HS-5 (cell line): ENCODE results near the gene FAM83C.
A peak's percentile ranks its signal among the peaks of the same experiment; 100 is the strongest.

Experiments
- DNase-seq: peaks from one replicate; pipeline ENCODE4 v3.0.0-alpha.2; 2012; ENCODE audit warnings: low read depth

Gene FAM83C

DNA sequence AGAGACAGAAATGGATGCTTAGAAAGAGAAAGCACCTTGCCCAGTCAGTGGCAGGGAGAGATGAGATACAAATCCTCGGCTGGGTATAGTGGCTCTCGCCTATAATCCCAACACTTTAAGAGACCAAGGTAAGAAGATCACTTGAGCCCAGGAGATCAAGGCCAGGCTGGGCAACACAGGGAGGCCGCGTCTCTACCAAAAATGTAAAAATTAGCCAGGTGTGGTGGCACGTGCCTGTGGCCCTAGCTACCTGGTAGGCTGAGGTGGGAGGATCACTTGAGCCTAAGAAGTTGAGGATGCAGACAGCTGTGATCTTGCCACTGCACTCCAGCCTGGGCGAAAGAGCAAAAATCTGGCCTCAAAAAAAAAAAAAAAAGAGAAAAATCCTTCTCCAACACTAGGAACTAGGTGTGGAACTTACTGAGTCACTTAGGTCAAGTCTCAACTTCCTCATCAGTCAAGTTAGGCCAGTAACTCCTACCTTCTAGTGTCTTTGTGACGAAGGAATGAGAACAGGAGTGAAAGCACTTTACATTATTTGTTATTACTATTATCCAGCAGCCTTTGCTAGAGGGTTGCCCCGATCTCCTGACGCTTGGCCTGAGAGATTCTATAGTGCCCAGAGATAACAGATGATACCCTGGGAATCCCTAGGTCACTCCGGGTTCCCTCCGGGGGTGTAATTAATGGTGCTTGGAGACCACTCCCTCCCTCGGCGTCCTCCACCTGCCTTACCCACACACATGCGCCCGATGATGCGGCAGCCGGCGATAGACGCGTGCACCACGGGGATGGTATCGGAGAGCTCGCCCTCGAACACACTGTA lies 8.6 kb downstream of the FAM83C start:
- DNase-seq: no peak

DNA sequence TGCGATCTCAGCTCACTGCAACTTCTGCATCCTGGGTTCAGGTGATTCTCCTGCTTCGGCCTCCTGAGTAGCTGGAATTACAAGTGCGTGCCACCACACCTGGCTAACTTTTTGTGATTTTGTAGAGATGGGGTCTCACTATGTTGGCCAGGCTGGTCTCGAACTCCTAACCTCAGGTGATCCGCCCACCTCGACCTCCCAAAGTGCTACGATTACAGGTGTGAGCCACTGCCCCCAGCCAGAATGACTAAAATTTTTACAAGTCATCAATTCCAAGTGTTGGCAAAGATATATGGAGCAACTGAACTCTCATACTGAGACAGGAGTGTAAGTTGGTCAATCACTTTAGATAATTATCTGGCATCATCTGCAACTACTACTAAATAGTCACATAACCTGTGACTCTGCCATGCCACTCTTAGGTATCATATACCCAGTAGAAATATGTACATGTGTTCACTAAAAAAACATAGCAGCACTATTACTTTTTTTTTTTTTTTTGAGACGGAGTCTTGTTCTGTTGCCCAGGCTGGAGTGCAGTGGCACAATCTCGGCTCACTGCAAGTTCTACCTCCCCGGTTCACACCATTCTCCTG lies 10.6 kb downstream of the FAM83C start:
- no peak for DNase-seq

DNA sequence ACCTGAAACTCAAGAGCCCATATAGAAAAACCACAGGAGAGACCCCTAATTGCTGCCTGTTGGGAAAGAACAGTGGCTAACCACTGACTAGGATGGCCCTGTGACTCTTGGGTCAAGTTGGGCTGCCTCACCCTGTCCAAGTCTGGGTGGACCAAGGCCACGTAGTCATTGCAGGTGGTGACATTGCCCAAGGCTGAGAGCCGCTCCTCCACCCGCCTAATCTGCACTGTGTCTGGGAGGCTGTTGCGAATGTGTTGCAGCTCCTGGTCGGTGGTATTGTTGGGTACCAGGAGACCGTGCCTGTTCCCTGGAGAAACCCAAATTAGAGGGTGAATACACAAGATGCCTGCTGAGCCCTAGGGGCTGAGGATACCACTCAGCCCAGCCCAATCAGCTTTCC lies 11.7 kb downstream of the FAM83C start:
- no peak for DNase-seq

DNA sequence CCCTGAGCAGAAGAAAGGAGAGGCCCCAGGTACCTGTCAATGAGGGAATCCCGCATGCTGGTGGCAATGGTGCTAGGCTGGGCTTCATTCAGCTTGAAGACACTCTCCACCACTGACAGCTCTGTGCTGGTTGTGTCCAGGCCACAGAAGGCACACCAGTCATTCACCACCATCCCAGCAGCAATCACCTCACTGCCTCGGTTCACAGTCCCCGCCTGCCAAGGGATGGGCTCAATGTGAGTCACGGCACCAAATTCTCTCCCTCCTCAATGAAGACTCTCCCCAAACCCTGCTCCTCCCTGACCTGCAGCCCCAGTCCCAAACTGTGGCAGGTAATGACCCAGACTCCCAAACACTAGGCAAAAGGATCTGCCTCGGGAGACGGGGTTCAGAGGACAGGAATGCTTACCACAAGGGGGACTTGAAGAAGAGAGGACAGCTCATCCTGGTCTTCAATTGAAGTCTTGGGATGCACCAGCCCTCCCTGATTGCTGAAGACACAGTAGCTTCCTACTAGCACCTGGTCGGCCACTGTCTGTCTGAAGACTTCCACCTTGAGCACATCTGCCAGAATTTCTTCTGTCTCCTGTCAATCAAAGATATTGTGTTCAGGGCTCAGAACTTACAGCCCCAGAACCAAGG lies 12.6 kb downstream of the FAM83C start:
- DNase-seq: no peak

DNA sequence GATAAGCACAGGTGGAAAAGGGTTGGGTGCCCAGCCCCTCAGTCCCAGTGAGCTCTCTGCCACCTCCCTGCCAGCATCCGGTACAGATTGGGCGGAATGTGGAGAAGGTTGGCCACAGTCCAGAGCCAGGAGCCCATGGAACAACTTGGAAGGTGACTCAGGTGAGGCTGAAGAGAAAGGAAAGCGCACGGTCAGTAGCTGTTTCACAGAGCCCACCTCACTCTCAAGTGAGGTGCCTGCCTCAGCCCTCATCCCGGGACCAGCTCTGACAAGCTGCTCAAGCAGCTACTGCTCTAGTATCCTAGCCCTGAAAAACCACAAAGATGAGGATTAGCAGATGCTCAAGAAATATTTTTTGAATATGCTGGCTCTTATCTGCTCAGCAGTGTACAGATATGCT lies 13.2 kb downstream of the FAM83C start:
- DNase-seq: no peak

DNA sequence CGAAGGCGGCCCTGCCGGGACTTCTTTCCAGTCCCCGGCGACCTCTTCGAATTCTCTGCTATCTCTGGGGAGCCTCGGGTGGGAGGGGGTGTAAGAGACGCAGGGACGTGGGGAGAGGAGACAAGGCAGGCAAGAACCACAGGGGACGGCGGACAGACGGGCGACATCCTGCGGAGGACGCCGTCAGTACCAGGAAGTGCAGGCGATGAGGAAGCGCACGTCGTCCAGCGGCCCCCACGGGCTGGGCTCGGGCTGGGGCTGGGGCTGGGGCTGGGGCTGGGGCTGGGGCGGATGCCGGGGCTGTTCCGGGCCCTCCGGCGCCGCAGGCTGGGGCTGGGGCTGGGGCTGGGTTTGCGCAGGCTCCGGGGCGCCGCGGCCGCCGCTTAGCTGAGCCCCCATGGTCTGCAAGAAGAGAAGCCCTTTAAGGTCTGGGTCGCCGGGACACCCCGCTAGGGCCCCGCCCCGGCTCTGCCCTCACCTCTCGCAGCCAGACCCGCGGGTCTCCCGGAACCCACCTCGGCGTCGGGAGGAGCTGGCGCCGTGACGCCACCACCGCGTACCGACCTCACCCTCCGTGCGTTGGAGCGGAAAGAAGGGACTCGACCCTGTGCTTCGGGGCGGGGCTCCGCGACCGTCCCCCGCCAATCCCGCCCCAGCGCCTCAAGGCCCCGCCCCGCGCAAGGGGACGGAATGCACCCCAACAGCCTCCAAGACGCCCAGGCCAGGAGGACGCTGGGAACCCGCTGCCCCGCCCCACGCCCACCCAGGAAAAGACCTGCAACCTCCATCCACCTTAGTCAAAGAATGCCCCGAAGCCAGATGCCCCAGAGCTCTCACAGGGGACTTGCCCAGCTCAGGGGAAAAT lies 14.5 kb downstream of the FAM83C start, which contains the start of gene MMP24OS:
MMP24OS (minus strand) TSS at position 592 of the 865 bp plus-strand sequence; CDS start at position 399, 193 bp downstream.
- DNase-seq: peak; percentile 39

DNA sequence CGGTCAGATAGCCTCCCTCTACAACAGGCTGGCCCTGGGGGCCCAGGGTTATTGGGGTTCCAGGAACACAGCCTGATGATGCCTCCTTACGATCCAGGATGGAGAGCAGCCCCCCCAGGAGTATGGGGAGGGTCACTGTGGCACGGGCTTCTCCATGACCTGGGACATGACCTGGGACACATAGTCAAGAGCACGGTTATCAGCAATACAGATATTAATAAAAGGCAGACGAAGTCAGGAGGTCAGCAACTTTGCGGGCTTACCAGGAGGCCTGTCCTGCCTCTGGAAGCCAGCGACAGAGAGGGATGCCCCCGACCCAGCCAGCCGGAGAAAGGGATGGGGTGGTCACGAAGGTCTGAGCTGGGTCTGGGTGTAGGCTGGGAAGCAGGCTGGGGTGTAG lies 15.1 kb downstream of the FAM83C start:
- DNase-seq: no peak

DNA sequence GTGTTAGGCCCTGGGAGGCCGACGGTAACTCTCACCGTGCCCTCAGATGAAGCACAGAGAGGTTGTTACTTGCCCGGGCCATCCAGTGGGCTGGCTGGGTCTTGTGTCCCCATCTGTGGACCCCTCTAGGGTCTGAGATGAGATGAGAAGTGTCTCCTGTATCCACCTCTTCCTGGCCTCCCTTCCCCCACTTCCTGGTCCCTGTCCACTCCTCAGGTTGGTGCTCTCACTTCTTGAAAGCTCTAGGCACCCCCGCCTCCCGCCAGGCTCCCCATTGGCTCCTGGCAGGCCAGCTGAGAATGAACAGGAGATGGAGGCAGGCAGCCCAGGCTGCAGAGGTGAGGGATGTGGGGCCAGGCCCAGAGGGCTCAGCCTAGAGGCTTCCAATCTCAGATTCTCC lies 15.8 kb downstream of the FAM83C start:
- DNase-seq: no peak

DNA sequence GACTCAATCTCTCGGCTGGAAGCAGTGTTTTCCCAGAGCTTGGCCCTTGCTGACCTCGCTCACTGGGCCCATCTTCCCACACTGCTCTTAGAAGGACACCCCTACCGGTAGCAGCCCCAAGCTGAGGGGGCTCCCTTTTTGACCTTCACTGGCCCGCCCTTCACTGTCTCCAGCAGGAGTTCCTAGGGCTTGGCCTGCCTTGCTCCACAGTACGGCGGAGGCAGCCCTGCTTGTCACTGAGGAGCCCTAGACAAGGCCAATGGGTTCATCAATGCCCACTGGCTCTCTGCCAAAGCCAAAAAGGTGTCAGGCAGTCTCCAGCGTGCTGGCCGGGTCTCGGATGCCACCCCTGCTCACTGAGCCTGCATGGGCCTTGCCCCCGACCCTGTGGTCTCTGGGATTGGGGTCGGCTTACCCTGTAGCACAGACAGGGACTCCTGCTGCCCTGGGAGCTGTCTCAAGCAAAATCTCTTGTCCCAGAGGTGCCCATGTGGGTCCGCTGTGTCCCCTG lies 16.4 kb downstream of the FAM83C start:
- no peak for DNase-seq

DNA sequence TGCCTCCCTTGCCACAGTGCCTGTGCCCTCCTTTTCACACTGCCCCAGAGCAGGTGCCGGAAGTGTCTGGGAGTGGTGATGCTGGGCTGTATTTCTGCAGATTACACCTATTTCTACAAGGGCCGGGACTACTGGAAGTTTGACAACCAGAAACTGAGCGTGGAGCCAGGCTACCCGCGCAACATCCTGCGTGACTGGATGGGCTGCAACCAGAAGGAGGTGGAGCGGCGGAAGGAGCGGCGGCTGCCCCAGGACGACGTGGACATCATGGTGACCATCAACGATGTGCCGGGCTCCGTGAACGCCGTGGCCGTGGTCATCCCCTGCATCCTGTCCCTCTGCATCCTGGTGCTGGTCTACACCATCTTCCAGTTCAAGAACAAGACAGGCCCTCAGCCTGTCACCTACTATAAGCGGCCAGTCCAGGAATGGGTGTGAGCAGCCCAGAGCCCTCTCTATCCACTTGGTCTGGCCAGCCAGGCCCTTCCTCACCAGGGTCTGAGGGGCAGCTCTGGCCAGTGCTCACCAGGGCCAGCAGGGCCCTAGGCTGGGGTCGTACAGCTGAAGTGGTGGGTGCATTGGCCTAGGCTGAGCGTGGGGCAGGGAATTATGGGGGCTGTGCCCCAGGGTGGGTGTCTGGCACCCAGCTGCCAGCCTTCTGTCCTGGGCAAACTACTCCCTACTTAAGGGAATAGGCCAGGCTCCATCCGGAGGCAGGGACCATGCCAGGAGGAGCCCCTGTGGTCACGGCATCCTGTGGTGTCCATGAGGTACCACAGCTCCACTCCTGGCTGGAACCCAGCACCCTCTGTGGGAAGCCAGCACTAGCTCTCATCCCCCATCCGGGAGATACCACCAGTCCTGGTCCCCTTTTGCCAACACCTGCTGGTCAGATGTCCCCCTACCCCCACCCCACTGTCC lies 17.8 kb downstream of the FAM83C start:
- DNase-seq: no peak

DNA sequence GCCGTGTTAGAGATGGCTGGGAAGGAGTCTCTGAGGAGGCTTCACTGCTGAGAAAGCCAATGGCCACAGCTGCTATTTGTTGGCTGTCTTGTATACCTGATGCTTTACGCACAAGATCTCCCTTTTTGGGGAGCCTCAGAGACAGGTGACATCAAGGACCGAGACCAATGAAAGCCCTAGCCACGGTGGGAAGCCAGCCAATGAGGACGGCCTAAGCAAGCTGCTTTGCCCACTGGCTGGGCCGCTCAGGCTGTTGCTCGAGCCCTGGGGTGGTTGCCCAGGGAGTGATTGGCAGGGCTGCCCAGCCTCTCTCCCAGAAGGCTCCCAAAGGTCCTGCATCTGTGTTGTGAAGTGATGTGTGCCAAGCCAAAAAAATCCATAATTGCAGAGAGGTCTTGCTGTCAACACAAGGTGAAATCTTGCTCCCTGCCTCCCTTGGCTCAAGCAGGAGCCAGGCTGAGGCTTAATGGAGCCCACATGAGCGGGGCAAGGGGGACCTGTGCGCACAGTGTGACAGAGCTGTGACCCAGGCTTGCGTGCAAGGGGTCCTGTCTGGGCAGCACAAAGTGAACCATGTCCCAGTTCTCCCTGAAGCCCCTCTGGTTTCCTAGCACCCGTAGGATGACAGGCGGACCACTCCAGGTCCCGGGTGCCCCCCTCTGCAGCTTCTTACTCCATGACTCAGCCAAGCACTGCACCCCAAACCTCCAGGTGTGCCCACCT lies 18.6 kb downstream of the FAM83C start:
- DNase-seq: no peak

DNA sequence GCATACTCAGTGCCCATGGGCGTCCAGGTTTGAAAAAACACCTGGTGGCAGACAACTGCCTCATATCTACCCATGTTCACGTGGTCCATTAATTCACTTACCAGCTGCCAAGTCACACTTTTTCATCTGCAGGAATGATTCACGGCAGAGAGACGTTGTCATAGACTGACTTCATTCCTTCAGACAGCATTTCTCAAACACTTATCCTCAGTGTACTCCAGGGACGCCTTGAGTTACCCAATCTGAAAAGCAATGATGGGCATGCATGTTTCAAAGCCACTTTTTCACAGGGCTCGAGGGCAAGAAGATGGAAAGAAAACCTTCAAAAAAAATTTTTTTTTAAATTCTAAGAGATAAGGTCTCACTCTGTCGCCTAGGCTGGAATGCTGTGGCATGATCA lies 20.3 kb downstream of the FAM83C start:
- DNase-seq: peak; percentile 49

DNA sequence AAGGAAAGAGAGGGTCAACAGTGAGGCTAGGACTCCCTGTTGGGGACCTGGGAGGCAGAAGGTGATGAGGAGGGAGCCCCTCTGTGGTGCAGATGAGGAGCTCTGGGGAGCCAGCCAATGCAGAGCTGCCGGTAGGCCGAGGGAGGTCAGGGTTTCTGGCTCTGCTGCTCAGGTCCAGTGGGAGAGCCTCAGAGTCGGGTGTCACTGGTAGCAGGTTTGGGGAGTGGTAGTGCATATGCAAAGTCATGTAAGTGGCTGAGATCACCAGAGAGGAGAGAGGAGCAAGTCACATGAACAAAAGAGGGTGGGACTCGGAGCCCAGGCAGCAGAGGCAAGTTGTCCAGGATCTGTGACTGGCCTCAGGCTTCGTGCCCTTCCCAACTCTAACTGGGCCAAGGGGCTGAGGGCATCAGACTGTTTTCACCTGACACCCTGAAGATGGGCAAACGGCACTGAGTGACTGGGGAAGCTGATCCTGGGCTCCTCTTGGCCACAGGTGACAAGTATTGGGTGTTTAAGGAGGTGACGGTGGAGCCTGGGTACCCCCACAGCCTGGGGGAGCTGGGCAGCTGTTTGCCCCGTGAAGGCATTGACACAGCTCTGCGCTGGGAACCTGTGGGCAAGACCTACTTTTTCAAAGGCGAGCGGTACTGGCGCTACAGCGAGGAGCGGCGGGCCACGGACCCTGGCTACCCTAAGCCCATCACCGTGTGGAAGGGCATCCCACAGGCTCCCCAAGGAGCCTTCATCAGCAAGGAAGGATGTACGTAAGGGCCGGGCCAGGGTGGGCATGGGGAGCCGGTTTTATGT lies 20.9 kb downstream of the FAM83C start:
- DNase-seq: no peak

DNA sequence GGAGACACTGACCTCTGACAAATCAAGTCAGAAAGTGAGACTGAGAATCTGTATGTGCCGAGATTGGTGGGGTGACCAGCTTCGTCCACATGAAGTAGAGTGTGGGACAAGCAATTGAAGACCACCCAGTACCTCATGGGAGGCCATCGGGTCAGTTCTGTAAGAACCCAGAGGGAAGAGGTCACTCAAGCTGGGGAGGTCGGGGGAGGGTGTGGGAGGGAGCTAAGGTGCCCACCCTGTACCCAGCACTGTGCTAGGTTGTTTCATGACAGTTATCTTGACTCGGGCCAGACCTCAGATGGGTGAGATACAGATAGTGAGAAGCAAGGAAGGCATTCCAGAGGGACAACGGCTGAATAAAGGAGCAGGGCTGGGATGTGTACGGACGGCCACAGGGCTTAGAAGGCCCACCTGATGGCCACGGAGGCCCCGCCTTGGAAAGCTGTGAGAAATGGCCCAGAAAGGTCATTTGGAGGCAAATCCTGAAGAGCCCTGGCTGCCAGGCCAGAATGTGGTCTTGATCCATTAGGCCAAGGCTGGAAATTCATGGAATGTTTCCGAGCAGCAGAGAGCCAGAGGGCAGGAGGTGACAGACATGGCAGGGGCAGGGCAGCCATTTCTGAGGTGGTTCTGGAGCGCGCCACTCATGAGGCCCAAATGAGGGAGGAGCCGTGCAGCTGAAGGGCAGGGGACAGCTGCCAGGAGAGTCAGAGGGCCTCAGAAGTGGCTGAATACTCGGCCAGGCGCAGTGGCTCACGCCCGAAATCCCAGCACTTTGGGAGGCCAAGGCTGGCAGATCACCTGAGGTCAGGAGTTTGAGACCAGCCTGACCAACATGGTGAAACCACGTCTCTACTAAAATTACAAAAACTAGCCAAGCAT lies 22.0 kb downstream of the FAM83C start:
- no peak for DNase-seq

DNA sequence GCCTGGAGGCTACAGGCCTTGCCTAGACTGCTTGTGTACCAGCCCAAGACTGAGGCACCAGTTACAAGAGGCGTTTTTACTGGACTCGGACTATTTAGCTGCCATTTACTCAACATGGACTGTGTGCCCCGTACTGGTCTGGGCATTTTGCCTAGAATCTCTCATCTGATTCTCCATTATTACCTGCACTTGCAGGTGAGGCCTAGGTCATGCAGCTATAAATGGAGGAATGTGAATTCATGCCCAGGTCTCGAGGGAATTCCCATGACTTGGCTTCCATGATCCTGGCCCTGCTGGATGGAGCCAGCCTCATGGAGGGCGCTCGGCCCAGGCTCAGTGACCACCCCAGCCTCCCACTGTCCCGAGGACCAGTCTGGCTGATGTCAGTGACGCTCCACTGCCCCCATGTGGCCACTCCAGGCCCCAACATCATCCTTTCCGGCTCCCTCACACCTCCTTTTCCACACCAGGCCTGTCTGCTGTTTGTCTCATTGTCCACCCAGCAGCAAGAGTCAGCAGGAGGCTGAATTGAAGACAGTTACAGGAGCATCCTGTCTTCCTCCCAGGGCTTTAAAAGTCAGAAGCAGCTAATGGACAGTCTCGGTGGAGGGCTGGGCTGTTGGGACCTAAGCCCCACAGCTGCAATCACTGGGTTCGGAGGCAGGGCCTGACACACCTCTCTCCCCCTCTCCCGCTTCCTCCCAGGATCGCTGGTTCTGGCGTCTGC lies 23.0 kb downstream of the FAM83C start:
- DNase-seq: no peak

DNA sequence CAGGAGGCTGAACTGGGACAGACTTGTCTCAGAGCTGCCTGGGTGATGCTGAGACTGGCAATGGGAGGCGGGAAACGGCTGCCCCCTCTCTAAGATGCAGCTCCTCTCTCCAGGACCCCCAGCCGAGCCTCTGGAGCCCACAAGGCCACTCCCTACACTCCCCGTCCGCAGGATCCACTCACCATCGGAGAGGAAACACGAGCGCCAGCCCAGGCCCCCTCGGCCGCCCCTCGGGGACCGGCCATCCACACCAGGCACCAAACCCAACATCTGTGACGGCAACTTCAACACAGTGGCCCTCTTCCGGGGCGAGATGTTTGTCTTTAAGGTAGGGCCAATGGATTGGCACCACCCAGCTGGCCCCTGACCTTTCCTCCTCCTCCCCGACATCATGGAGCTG lies 25.1 kb downstream of the FAM83C start:
- no peak for DNase-seq

DNA sequence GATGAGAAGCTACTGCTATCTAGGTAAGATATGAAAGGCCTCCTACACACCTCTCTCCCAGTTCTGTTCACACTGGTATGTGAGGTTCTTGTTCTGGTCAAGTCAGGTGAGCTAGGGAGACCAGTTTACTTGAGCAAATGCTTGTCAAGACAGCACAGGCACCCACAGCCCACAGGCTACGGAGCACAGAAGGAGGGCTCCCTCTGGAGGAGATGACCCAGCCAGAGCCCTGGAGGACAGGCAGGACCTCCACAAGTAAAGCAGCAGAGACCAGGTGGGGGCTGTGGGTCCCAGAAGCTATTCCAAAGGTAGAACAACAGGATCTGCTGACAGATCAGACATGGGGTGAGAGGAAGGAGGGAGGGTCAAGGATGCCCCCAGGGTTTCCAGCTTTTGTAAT lies 27.5 kb downstream of the FAM83C start:
- DNase-seq: no peak
